H1 (cell line): Measurements from ENCODE around the gene SELENOK. TPM values are rescaled to one million over a fixed set of nuclear protein-coding genes. Genes with fewer than 3 reads are reported as not detected.

Experiments
- CTCF ChIA-PET: fragments of 300-600 bp; sonication (Branson Sonifier 250); formaldehyde crosslinking; loops from one replicate; lab custom pipeline; 2021; ENCODE audit not compliant: partially characterized antibody; lab: Charles Lee
- POLR2A ChIA-PET: fragments of 300-600 bp; sonication (Branson Sonifier 250); formaldehyde crosslinking; loops from one replicate; lab custom pipeline; 2021; ENCODE audit warnings: inconsistent platforms; ENCODE audit not compliant: partially characterized antibody; lab: Charles Lee
- DNase-seq, 2 experiments: peaks; one replicate each; pipeline versions ENCODE4 v3.0.0 to v3.0.0-alpha.2; 2010 to 2022; ENCODE audit warnings: low spot score in 2 of 2, low read depth in 1 of 2, mixed read lengths in 1 of 2
- FAIRE-seq: peaks from 2 replicates; lab custom pipeline; 2011; peaks lifted over from hg19 to GRCh38; lab: Jason Lieb, UNC
- H2AFZ ChIP-seq: 2 replicates; pipeline ENCODE4 v1.8.1; 2012; ENCODE audit warnings: low read length, inconsistent platforms
- H2AK5ac ChIP-seq: 2 replicates; pipeline ENCODE4 v1.6.1; 2013; ENCODE audit warnings: low read depth, low read length
- H2BK120ac ChIP-seq: replicated peaks from 2 replicates; pipeline ENCODE3; 2013; ENCODE audit warnings: low read depth, low read length, inconsistent platforms
- H2BK12ac ChIP-seq: 2 replicates; pipeline ENCODE4 v1.6.1; 2013; ENCODE audit warnings: low read depth, low read length
- H2BK15ac ChIP-seq: 2 replicates; pipeline ENCODE4 v1.6.1; 2013; ENCODE audit warnings: low read length
- H2BK20ac ChIP-seq: 2 replicates; pipeline ENCODE4 v1.6.1; 2013; ENCODE audit warnings: low read length
- H2BK5ac ChIP-seq: 2 replicates; pipeline ENCODE4 v1.6.1; 2013; ENCODE audit warnings: low read depth, low read length
- H3K14ac ChIP-seq: 2 replicates; pipeline ENCODE4 v1.6.1; 2013; ENCODE audit warnings: inconsistent platforms; ENCODE audit not compliant: insufficient read length
- H3K18ac ChIP-seq: 2 replicates; pipeline ENCODE4 v1.6.1; 2013; ENCODE audit warnings: low read length; ENCODE audit errors: extremely low read depth
- H3K23ac ChIP-seq: 2 replicates; pipeline ENCODE4 v1.6.1; 2013; ENCODE audit warnings: inconsistent platforms; ENCODE audit not compliant: insufficient read length
- H3K23me2 ChIP-seq: 2 replicates; pipeline ENCODE4 v1.6.1; 2013; ENCODE audit warnings: low read depth, low read length
- H3K27ac ChIP-seq: 2 replicates; pipeline ENCODE4 v1.6.1; 2011; ENCODE audit warnings: low read depth, low read length, inconsistent platforms
- H3K27me3 ChIP-seq, 4 experiments: replicated peaks in 1 of 4; 1 replicate in 1 of 4; 2 replicates in 3 of 4; pipeline versions ENCODE4 v1.6.1 to v1.8.1; 2011 to 2013; ENCODE audit warnings: low read length in 3 of 4, mild to moderate bottlenecking in 3 of 4, inconsistent platforms in 2 of 4, mixed read lengths in 2 of 4, moderate library complexity in 1 of 4; ENCODE audit not compliant: control insufficient read depth in 3 of 4, insufficient read depth in 3 of 4; ENCODE audit errors: extremely low read depth in 1 of 4
- H3K36me3 ChIP-seq, 4 experiments: 2 replicates each; pipeline versions ENCODE4 v1.6.1 to v1.8.1; 2011 to 2013; ENCODE audit warnings: mild to moderate bottlenecking in 4 of 4, low read length in 3 of 4, moderate library complexity in 2 of 4, control low read depth in 1 of 4, inconsistent platforms in 1 of 4; ENCODE audit not compliant: insufficient read depth in 4 of 4, control insufficient read depth in 2 of 4
- H3K4ac ChIP-seq: replicated peaks from 2 replicates; pipeline ENCODE3; 2013; ENCODE audit warnings: low read length, low read depth, mixed read lengths, inconsistent platforms; ENCODE audit not compliant: insufficient read length
- H3K4me1 ChIP-seq, 4 experiments: replicated peaks in 1 of 4; 1 replicate in 1 of 4; 2 replicates in 3 of 4; pipeline versions ENCODE4 v1.6.1 to v1.8.1; 2011 to 2013; ENCODE audit warnings: low read length in 3 of 4, inconsistent platforms in 2 of 4, mixed read lengths in 1 of 4; ENCODE audit not compliant: insufficient read depth in 4 of 4, control insufficient read depth in 3 of 4
- H3K4me2 ChIP-seq, 2 experiments: 2 replicates each; pipeline versions ENCODE4 v1.6.1 to v1.8.1; 2011 to 2013; ENCODE audit warnings: low read depth in 2 of 2, low read length in 2 of 2, control low read depth in 1 of 2, inconsistent platforms in 1 of 2, mild to moderate bottlenecking in 1 of 2; ENCODE audit not compliant: insufficient read depth in 1 of 2
- H3K4me3 ChIP-seq, 4 experiments: fragments of 200-600, 300-600 bp in 1 of 4; sonication (generic), shearing (Covaris generic), sonication (Bioruptor Twin) in 1 of 4; 2 replicates each; pipeline versions ENCODE4 v1.5.1 to v1.8.1; 2011 to 2016; ENCODE audit warnings: low read length in 4 of 4, low read depth in 3 of 4, control low read depth in 2 of 4, inconsistent platforms in 2 of 4, mild to moderate bottlenecking in 2 of 4, mixed read lengths in 1 of 4, moderate library complexity in 1 of 4; ENCODE audit not compliant: insufficient read depth in 2 of 4; ENCODE audit errors: extremely low read depth in 1 of 4
- H3K56ac ChIP-seq: replicated peaks from 2 replicates; pipeline ENCODE3; 2013; ENCODE audit warnings: low read depth, mild to moderate bottlenecking, mixed read lengths, low read length, inconsistent platforms; ENCODE audit not compliant: insufficient read length
- H3K79me1 ChIP-seq: 2 replicates; pipeline ENCODE4 v1.6.1; 2013; ENCODE audit warnings: low read depth, low read length, control low read depth
- H3K79me2 ChIP-seq, 2 experiments: 2 replicates each; pipeline versions ENCODE4 v1.6.1 to v1.8.1; 2012 to 2013; ENCODE audit warnings: low read length in 2 of 2, mild to moderate bottlenecking in 2 of 2, inconsistent platforms in 1 of 2; ENCODE audit not compliant: insufficient read depth in 2 of 2, control insufficient read depth in 1 of 2
- H3K9ac ChIP-seq, 4 experiments: replicated peaks in 1 of 4; 1 replicate in 1 of 4; 2 replicates in 3 of 4; pipeline versions ENCODE4 v1.6.1 to v1.8.1; 2011 to 2013; ENCODE audit warnings: low read depth in 3 of 4, low read length in 3 of 4, control low read depth in 2 of 4, mild to moderate bottlenecking in 2 of 4, moderate library complexity in 2 of 4, inconsistent platforms in 1 of 4; ENCODE audit errors: extremely low read depth in 1 of 4
- H3K9me3 ChIP-seq, 2 experiments: 2 replicates each; pipeline versions ENCODE4 v1.6.1 to v1.8.1; 2012 to 2013; ENCODE audit warnings: mild to moderate bottlenecking in 2 of 2, moderate library complexity in 2 of 2, control low read depth in 1 of 2, inconsistent platforms in 1 of 2, low read depth in 1 of 2, low read length in 1 of 2, mixed read lengths in 1 of 2; ENCODE audit not compliant: insufficient read depth in 2 of 2
- H4K20me1 ChIP-seq, 2 experiments: replicated peaks in 1 of 2; 2 replicates each; pipeline versions ENCODE3 to v1.8.1; 2011 to 2013; ENCODE audit warnings: inconsistent platforms in 2 of 2, low read length in 2 of 2, mild to moderate bottlenecking in 1 of 2; ENCODE audit not compliant: insufficient read depth in 2 of 2, control insufficient read depth in 1 of 2
- H4K5ac ChIP-seq: 2 replicates; pipeline ENCODE4 v1.6.1; 2013; ENCODE audit warnings: low read length, low read depth, mixed read lengths, inconsistent platforms; ENCODE audit not compliant: insufficient read length
- H4K8ac ChIP-seq: 2 replicates; pipeline ENCODE4 v1.8.0; 2013; ENCODE audit warnings: mild to moderate bottlenecking, moderate library complexity, low read length, inconsistent platforms; ENCODE audit not compliant: insufficient read depth; ENCODE audit errors: extremely low read depth
- H4K91ac ChIP-seq: replicated peaks from 2 replicates; pipeline ENCODE3; 2013; ENCODE audit warnings: low read length, mixed read lengths, inconsistent platforms; ENCODE audit not compliant: insufficient read length
- CREB1 ChIP-seq: IDR thresholded peaks from 2 replicates; pipeline ENCODE4 v1.6.1; 2012; ENCODE audit warnings: inconsistent platforms
- CTCF ChIP-seq, 3 experiments: IDR thresholded peaks; 1 replicate in 2 of 3; 2 replicates in 1 of 3; pipeline versions ENCODE4 v1.5.1 to v1.6.1; 2011; ENCODE audit warnings: low read length in 3 of 3, mild to moderate bottlenecking in 3 of 3, inconsistent platforms in 2 of 3, low read depth in 1 of 3, moderate library complexity in 1 of 3; ENCODE audit not compliant: insufficient read depth in 1 of 3; ENCODE audit errors: control extremely low read depth in 1 of 3
- KDM4A ChIP-seq: IDR thresholded peaks from one replicate; pipeline ENCODE4 v1.7.1; 2012; ENCODE audit warnings: low read depth, mild to moderate bottlenecking, moderate library complexity, low read length, inconsistent platforms; ENCODE audit not compliant: severe bottlenecking
- KDM5A ChIP-seq: fragments of 200-600 bp; IDR thresholded peaks from 2 replicates; pipeline ENCODE4 v1.7.1; 2012; ENCODE audit warnings: mild to moderate bottlenecking, low read length, inconsistent platforms, mixed read lengths
- RNF2 ChIP-seq: fragments of 200-900, 300-1000 bp; sonication (generic); IDR thresholded peaks from 2 replicates; pipeline ENCODE4 v1.7.1; 2016; ENCODE audit warnings: borderline replicate concordance, low read depth, mild to moderate bottlenecking, antibody characterized with exemption, low read length; ENCODE audit not compliant: poor library complexity, severe bottlenecking; ENCODE audit errors: missing control alignments
- RXRA ChIP-seq: IDR thresholded peaks from 2 replicates; pipeline ENCODE4 v1.6.1; 2011; ENCODE audit warnings: low read depth, mild to moderate bottlenecking, low read length, moderate library complexity; ENCODE audit not compliant: insufficient read depth
- SIX5 ChIP-seq: IDR thresholded peaks from 2 replicates; pipeline ENCODE4 v1.6.1; 2011; ENCODE audit warnings: mild to moderate bottlenecking, low read depth, low read length
- WGBS, 2 experiments: shearing (Covaris generic) in 1 of 2; methylation state at CpG; one replicate each; pipeline versions ENCODE4 v1.1.6 to v1.1.7; 2013 to 2015; ENCODE audit warnings: low lambda C conversion rate in 2 of 2, mixed read lengths in 2 of 2, inconsistent platforms in 1 of 2, low coverage in 1 of 2, missing lambda C conversion rate in 1 of 2; ENCODE audit not compliant: insufficient replicate concordance in 2 of 2, insufficient coverage in 1 of 2, insufficient read length in 1 of 2; ENCODE audit errors: extremely low coverage in 1 of 2, missing lambda C conversion rate in 1 of 2; 5-methylcytosine and 5-hydroxymethylcytosine counted together
- polyA plus RNA-seq, 7 experiments: library from polyadenylated mRNA; depleted of rRNA in 3 of 7; stranded (reverse) in 5 of 7; unstranded in 2 of 7; fragments of >200 nt in 5 of 7; fragments of 200-250 nt in 2 of 7; gene quantifications; 1 replicate in 5 of 7; 2 replicates in 1 of 7; 4 replicates in 1 of 7; pipeline versions ENCODE4 v1.2.1 to v1.2.3, GENCODE V29; 2011 to 2013; ENCODE audit warnings: missing spikeins in 2 of 7, mixed read lengths in 2 of 7
- total RNA-seq: library from RNA; stranded (reverse); fragmentation: NEBNext Ultra II Directional; extraction: Animal tissue kit (Norgen Biotek cat#: 25700); gene quantifications from 2 replicates; pipeline ENCODE4 v1.2.1, GENCODE V29; 2021

The SELENOK gene
- total and polyA plus RNA-seq, 2 of the 8 experiments (the other 6 are each of a cell fraction or from before 2014, with no cell fraction given): 26.9 to 40.2 TPM

GRCh38 chr3:53890726-53891475, 758 bp downstream of the SELENOK start:
- POLR2A ChIA-PET: interaction anchor here (0.8 to 2.0 kb wide), 4 partner anchors 9 to 66 kb away, joined by 3 to 11 read pairs (median 6); partner anchors contain the start of gene ACTR8

More at GRCh38 chr3:53890726-53891475, 758 bp downstream of the SELENOK start:
- Histone ChIP-seq H3K4ac (no peak overlapping the region), H2AK5ac (no peak overlapping the region; the same call in 1 of the 2 replicates), H3K23ac (no peak overlapping the region), H4K5ac (no peak overlapping the region), H3K56ac (no peak overlapping the region), H2BK12ac (peak overlapping the region; percentile 41; the same call in 1 of the 2 replicates), H3K4me1 (peaks cover 0 to 4% (median 2%) of the 10 kb centered on the region in 4 experiments; a peak in 3 of 7 replicates), H4K20me1 (peaks cover 0 to 2% of the 10 kb centered on the region in 2 experiments), H3K4me2 (peak overlapping the region; percentile 74 to 86), H3K9me3 (no peaks in the 10 kb centered on the region), H3K79me2 (peaks cover 0 to 37% of the 10 kb centered on the region in 2 experiments; a peak in 3 of 4 replicates), H2BK20ac (no peak overlapping the region), H4K91ac (no peak overlapping the region), H2BK5ac (peak overlapping the region; percentile 56; the same call in 1 of the 2 replicates), H2BK120ac (no peak overlapping the region), H2AFZ (no peak overlapping the region), H3K9ac (peak overlapping the region; percentile 64 to 97 (median 88)), H3K18ac (no peak overlapping the region), H3K79me1 (no peaks in the 10 kb centered on the region), H4K8ac (peak overlapping the region; percentile 98; the same call in 1 of the 2 replicates), H3K36me3 (peaks cover 0 to 9% (median 3%) of the 10 kb centered on the region in 4 experiments; a peak in 4 of 8 replicates), H3K4me3 (peak overlapping the region; percentile 80 to 94 (median 90)), H2BK15ac (no peak overlapping the region), H3K27ac (peak overlapping the region; percentile 85), H3K27me3 (peaks cover 0 to 8% (median 1%) of the 10 kb centered on the region in 4 experiments; a peak in 2 of 7 replicates), H3K23me2 (0 out of 2 replicates have a peak, but pooled peaks cover 3% of the 10 kb centered on the region), H3K14ac (no peak overlapping the region)
- TF ChIP-seq CREB1 (peak; percentile 29; the same call in 1 of the 2 replicates), RNF2 (no peak), RXRA (no peak), KDM4A (no peak), SIX5 (no peak), KDM5A (0 out of 2 replicates have a peak, but pooled peaks have one; percentile 28), CTCF (IDR thresholded peaks at IDR 0.05; ENCODE audit: control extremely low read depth in 1 of 3, insufficient read depth in 1 of 3, low read depth in 1 of 3, low read length in 3 of 3) (no peak)
- CTCF ChIA-PET: no interaction called here
- DNase-seq (peak in 1 of 2 experiments; percentile 47), FAIRE-seq (no peak)
- 17% methylated on average over 21 of the region's 21 CpGs; no CpG with 5 or more reads in 1 of the 2 experiments for WGBS, 2 experiments
